Esophagus squamous epithelium (tissue), 4 donors: Measurements from ENCODE around the gene MAN2A1.

Experiments
- CTCF ChIP-seq, 6 experiments: fragments of 450-650 bp in 4 of 6; fragments of 200-600 bp in 2 of 6; sonication (generic) in 2 of 6; IDR thresholded peaks; one replicate each; pipeline ENCODE4 v1.5.1; 2016 to 2019; ENCODE audit warnings: antibody characterized with exemption in 6 of 6, mild to moderate bottlenecking in 4 of 6, moderate library complexity in 4 of 6
- POLR2A ChIP-seq, 4 donors: fragments of 450-650 bp; IDR thresholded peaks; one replicate each; pipeline ENCODE4 v1.6.1; 2017; ENCODE audit warnings: antibody characterized with exemption in 4 of 4, mild to moderate bottlenecking in 4 of 4, moderate library complexity in 3 of 4

GRCh38 chr5:109748546-109748945, 58.8 kb downstream of the MAN2A1 start:
- no peak for TF ChIP-seq CTCF (IDR thresholded peaks at IDR 0.05)
- TF ChIP-seq POLR2A (IDR thresholded peaks at IDR 0.05): no peak
